ENCODE results near the gene CACTIN.
A peak's percentile ranks its signal among the peaks of the same experiment; 100 is the strongest.

Gene CACTIN

DNA sequence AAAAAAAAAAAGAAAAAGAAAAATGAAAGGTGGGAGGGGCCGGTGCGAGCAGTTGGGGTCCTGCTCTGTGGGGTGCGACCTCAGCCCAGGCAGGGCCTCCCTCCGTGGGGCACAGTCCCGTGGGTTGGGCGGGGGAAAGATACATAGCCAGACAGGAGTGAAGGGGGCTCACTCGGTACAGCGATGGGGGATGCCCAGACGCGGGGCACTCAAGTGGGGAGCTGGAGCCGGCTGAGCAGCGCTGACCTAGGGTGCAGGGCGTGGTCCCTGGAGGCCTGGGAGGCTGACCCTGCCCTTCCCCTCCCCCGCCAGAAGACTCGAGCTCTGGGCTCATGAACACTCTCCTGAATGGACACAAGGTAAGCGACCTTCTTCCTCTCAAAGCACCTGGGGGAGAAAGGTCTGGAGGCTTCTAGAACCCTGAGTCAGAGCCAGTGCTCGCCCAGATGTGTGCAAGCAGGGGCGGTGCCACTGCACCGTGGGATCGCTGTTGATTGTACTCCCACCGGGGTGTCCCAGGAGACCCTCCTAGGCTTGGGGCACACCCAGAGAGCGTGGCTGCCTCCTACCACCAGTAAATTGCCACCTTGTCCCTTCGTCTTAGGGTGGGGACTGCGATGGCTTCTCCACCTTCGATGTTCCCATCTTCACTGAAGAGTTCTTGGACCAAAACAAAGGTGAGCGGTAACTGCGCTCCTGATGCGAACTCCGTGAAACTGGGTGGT is 50.5 kb downstream of the CACTIN start:
- Histone ChIP-seq H3K27ac (ENCODE audit: low read depth, low read length, poor library complexity, severe bottlenecking) (peak overlapping the region; percentile 20), H3K4me3 (ENCODE audit: low read depth, low read length, poor library complexity, severe bottlenecking) (peak overlapping the region; percentile 63), H3K9ac (ENCODE audit: low read length) (peak overlapping the region; percentile 65)

DNA sequence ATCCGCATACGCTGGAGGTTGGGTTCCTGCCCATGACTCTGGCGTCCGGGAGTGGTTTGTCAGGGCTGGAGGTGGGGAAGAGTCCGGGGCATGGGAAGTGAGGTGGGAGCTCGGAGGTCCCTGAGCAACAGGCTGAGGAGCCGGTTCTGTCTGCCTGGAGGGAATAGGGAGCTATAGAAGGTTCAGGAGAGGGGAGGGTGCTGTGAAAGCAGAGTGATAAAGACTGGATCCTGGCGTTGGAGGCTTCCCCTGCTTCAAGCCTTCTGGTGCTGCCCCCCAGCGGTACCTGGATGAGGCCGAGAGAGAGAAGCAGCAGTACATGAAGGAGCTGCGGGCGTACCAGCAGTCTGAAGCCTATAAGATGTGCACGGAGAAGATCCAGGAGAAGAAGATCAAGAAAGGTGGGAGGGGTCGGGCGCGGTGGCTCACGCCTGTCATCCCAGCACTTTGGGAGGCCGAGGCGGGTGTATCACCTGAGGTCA is 51.3 kb downstream of the CACTIN start:
- no peaks in the 10 kb centered on the region for H4K20me1 ChIP-seq (ENCODE audit: insufficient read depth, low read length)
- no peaks in the 10 kb centered on the region for H3K27me3 ChIP-seq (ENCODE audit: insufficient read depth, low read length)
- TF ChIP-seq, protein P1, sequence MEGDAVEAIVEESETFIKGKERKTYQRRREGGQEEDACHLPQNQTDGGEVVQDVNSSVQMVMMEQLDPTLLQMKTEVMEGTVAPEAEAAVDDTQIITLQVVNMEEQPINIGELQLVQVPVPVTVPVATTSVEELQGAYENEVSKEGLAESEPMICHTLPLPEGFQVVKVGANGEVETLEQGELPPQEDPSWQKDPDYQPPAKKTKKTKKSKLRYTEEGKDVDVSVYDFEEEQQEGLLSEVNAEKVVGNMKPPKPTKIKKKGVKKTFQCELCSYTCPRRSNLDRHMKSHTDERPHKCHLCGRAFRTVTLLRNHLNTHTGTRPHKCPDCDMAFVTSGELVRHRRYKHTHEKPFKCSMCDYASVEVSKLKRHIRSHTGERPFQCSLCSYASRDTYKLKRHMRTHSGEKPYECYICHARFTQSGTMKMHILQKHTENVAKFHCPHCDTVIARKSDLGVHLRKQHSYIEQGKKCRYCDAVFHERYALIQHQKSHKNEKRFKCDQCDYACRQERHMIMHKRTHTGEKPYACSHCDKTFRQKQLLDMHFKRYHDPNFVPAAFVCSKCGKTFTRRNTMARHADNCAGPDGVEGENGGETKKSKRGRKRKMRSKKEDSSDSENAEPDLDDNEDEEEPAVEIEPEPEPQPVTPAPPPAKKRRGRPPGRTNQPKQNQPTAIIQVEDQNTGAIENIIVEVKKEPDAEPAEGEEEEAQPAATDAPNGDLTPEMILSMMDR (IDR thresholded peaks at IDR 0.05; ENCODE audit: low read length): peak; percentile 80
- no peak for TF ChIP-seq EZH2 (IDR thresholded peaks at IDR 0.05; ENCODE audit: borderline replicate concordance, low read length)
- H3K79me2 ChIP-seq (ENCODE audit: insufficient read depth, low read length): no peaks in the 10 kb centered on the region
- H3K9ac ChIP-seq (ENCODE audit: low read length): no peak overlapping the region
- no peak overlapping the region for H3K4me2 ChIP-seq (ENCODE audit: low read length)
- no peaks in the 10 kb centered on the region for H3K9me3 ChIP-seq (ENCODE audit: low read length)
- peaks cover 21% of the 10 kb centered on the region for H3K4me1 ChIP-seq (ENCODE audit: insufficient read depth, low read length, severe bottlenecking)
- H3K9me2 ChIP-seq (ENCODE audit: low read depth, low read length): no peaks in the 10 kb centered on the region
- H3K4me3 ChIP-seq (ENCODE audit: low read depth, low read length, poor library complexity, severe bottlenecking): no peak overlapping the region
- peaks cover 18% of the 10 kb centered on the region for H3K36me3 ChIP-seq (ENCODE audit: insufficient read depth, low read length)
- 0 out of 2 replicates have a peak, but pooled peaks cover 3% of the 10 kb centered on the region for H3F3A ChIP-seq (ENCODE audit: insufficient read depth, low read length)
- no peak overlapping the region for H2AFZ ChIP-seq (ENCODE audit: low read length)
- H3K27ac ChIP-seq (ENCODE audit: low read depth, low read length, poor library complexity, severe bottlenecking): no peak overlapping the region

More for the DNA sequence above, 50.5 kb downstream of the CACTIN start:
- H3K9me2 ChIP-seq (ENCODE audit: low read depth, low read length): no peaks in the 10 kb centered on the region
- H3K79me2 ChIP-seq (ENCODE audit: insufficient read depth, low read length): no peaks in the 10 kb centered on the region
- peaks cover 18% of the 10 kb centered on the region for H3K36me3 ChIP-seq (ENCODE audit: insufficient read depth, low read length)
- no peaks in the 10 kb centered on the region for H3K9me3 ChIP-seq (ENCODE audit: low read length)
- H3K27me3 ChIP-seq (ENCODE audit: insufficient read depth, low read length): no peaks in the 10 kb centered on the region
- TF ChIP-seq, protein P1 (IDR thresholded peaks at IDR 0.05; ENCODE audit: low read length): no peak
- no peak for TF ChIP-seq EZH2 (IDR thresholded peaks at IDR 0.05; ENCODE audit: borderline replicate concordance, low read length)
- H3K4me2 ChIP-seq (ENCODE audit: low read length): peak overlapping the region; percentile 99
- 0 out of 2 replicates have a peak, but pooled peaks cover 3% of the 10 kb centered on the region for H3F3A ChIP-seq (ENCODE audit: insufficient read depth, low read length)
- H4K20me1 ChIP-seq (ENCODE audit: insufficient read depth, low read length): no peaks in the 10 kb centered on the region
- H2AFZ ChIP-seq (ENCODE audit: low read length): no peak overlapping the region
- H3K4me1 ChIP-seq (ENCODE audit: insufficient read depth, low read length, severe bottlenecking): peaks cover 21% of the 10 kb centered on the region

DNA sequence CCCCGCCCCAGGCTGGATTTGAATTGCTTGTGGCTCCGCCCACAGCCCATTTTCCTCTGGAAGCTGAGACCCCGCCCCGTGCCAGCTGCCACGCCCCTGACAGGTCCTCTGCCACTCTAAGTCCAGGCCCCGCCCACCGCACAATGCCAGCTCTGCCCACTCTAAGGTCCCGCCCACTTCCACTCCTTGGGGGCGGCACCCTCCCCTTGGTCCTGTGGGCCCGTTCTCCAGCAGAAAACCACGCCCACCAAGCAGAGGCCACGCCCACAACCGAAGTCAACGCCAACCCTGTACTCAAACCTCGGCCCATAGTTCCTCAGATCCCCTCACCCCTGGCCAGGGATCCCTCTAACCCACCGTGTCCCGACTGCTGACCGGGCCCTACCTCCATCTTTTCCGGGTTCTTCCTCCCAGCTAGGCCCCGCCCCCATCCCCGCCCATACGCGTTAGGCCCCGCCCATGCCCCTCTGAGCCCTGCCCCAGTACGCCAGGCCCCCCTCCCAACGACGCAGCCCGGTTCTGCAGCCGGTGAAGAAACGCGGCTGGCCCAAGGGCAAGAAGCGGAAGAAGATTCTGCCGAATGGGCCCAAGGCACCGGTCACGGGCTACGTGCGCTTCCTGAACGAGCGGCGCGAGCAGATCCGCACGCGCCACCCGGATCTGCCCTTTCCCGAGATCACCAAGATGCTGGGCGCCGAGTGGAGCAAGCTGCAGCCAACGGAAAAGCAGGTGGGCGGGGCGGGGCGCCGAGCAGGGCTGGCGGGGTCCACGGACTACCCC is 52.5 kb downstream of the CACTIN start:
- no peak overlapping the region; the same call in 1 of the 2 replicates for H3K9ac ChIP-seq (ENCODE audit: low read length)
- no peaks in the 10 kb centered on the region for H4K20me1 ChIP-seq (ENCODE audit: insufficient read depth, low read length)

More for the DNA sequence above, 52.5 kb downstream of the CACTIN start:
- peak overlapping the region; percentile 75 for H3K4me2 ChIP-seq (ENCODE audit: low read length)
- H3K9me2 ChIP-seq (ENCODE audit: low read depth, low read length): no peaks in the 10 kb centered on the region
- H3K79me2 ChIP-seq (ENCODE audit: insufficient read depth, low read length): no peaks in the 10 kb centered on the region
- peaks cover 18% of the 10 kb centered on the region for H3K36me3 ChIP-seq (ENCODE audit: insufficient read depth, low read length)
- peak overlapping the region; percentile 88 for H3K4me3 ChIP-seq (ENCODE audit: low read depth, low read length, poor library complexity, severe bottlenecking)
- 0 out of 2 replicates have a peak, but pooled peaks cover under 1% of the 10 kb centered on the region for H3K27me3 ChIP-seq (ENCODE audit: insufficient read depth, low read length)
- H2AFZ ChIP-seq (ENCODE audit: low read length): no peak overlapping the region
- H3K4me1 ChIP-seq (ENCODE audit: insufficient read depth, low read length, severe bottlenecking): peaks cover 21% of the 10 kb centered on the region
- no peaks in the 10 kb centered on the region for H3K9me3 ChIP-seq (ENCODE audit: low read length)
- TF ChIP-seq EZH2 (IDR thresholded peaks at IDR 0.05; ENCODE audit: borderline replicate concordance, low read length): no peak
- TF ChIP-seq, protein P1 (IDR thresholded peaks at IDR 0.05; ENCODE audit: low read length): no peak
- no peak overlapping the region for H3K27ac ChIP-seq (ENCODE audit: low read depth, low read length, poor library complexity, severe bottlenecking)
- H3F3A ChIP-seq (ENCODE audit: insufficient read depth, low read length): 0 out of 2 replicates have a peak, but pooled peaks cover 3% of the 10 kb centered on the region

All from OCI-LY1 (cell line).